Fibroblast of mammary gland (primary cell): ENCODE data around the gene ZW10.

Experiments
- DNase-seq: peaks from one replicate; pipeline ENCODE4 v3.0.0-alpha.2; 2010; ENCODE audit warnings: low read depth
- H3K4me3 ChIP-seq: 2 replicates; pipeline ENCODE4 v1.5.1; 2011; ENCODE audit warnings: low read depth, mild to moderate bottlenecking, low read length, moderate library complexity; ENCODE audit not compliant: control insufficient read depth
- CTCF ChIP-seq: conservative IDR thresholded peaks from 2 replicates; pipeline ENCODE4 v1.5.1; 2011; ENCODE audit warnings: low read depth, low read length, inconsistent platforms; ENCODE audit not compliant: control insufficient read depth, insufficient read depth

Gene ZW10

GRCh38 chr11:113690619-113691569 is 82.6 kb downstream of the ZW10 start:
- H3K4me3 ChIP-seq = no peak overlapping the region
- peak; percentile 64 for DNase-seq
- peak; percentile 15 for TF ChIP-seq CTCF

DNA sequence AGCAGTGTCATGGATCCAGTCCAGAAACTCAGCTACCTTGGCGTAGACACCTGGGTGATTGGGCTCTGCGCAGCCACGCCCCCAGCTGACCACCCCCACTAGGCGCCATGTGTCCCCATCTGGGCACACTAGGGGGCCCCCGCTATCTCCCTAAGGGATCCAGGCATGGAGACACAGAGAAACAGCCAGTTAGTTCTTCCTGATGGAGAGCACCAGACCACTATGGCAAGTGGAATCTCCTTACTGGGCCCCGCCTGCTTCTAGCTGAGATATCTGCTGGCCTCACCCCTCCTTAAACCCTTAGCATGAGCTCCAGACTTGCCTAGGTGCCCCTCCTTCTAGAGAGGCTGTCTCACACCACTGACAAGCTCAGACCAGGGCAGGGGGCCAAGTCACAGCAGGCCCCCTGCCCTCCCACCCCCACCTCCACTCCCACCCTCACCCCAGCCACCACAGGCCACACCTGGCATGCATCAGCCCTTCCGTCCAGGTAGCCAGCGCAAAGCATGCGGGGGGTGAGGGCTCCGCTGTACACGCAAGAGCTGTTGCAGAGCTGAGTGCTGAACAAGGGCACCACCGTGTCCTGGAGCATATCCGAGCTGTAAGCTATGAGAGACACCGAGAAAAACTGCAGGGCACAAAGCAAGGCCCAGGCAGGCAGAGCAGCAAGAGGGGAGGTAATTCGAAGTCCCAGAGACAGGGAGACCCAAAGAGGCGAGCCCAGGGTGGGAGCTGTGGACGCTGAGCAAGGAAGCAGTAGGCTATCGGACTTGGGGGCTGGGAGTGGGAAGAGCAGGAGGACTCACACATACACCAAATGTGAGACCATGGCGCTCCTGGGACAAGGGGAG is 83.5 kb downstream of the ZW10 start:
- no peak for DNase-seq
- no peak overlapping the region for H3K4me3 ChIP-seq
- TF ChIP-seq CTCF = no peak

GRCh38 chr11:113685654-113686359 is 87.7 kb downstream of the ZW10 start:
- H3K4me3 ChIP-seq = no peak overlapping the region
- no peak for DNase-seq
- TF ChIP-seq CTCF = no peak

GRCh38 chr11:113684496-113684895 is 89.0 kb downstream of the ZW10 start:
- peak; percentile 48 for DNase-seq
- no peak overlapping the region for H3K4me3 ChIP-seq
- no peak for TF ChIP-seq CTCF

GRCh38 chr11:113683481-113684046 is 89.9 kb downstream of the ZW10 start:
- H3K4me3 ChIP-seq = no peak overlapping the region
- TF ChIP-seq CTCF = no peak
- DNase-seq = no peak
